HepG2 (cell line): ENCODE results near the gene FCMR. TPM values are rescaled to one million over a fixed set of nuclear protein-coding genes. Genes with fewer than 3 reads are reported as not detected.
A peak's percentile ranks its signal among the peaks of the same experiment; 100 is the strongest.

Experiments used
- CBX5 ChIP-seq: sonication (generic); formaldehyde crosslinking; IDR thresholded peaks from 2 replicates; pipeline ENCODE4 v1.4.0; 2020; ENCODE audit warnings: missing genetic modification reagents, borderline replicate concordance
- EZH2 ChIP-seq: conservative IDR thresholded peaks from 2 replicates; pipeline ENCODE4 v1.6.1; 2012; ENCODE audit warnings: mild to moderate bottlenecking, low read depth, low read length, moderate library complexity
- FOXA3 ChIP-seq: IDR thresholded peaks from 2 replicates; pipeline ENCODE4 v1.6.1; 2016; ENCODE audit warnings: missing genetic modification reagents, missing compliant biosample characterization
- PLRG1 ChIP-seq: fragments of 450-650 bp; conservative IDR thresholded peaks from 2 replicates; pipeline ENCODE4 v1.6.1; 2016
- SPEN ChIP-seq: sonication (generic); formaldehyde crosslinking; IDR thresholded peaks from 2 replicates; pipeline ENCODE4 v1.5.1; 2020; ENCODE audit warnings: low read depth, mild to moderate bottlenecking, missing genetic modification reagents
- ZMYM4 ChIP-seq: sonication (generic); formaldehyde crosslinking; IDR thresholded peaks from 2 replicates; pipeline ENCODE4 v1.8.1; 2023; ENCODE audit warnings: mild to moderate bottlenecking, missing genetic modification reagents
- ZNF34 ChIP-seq: sonication (generic); formaldehyde crosslinking; IDR thresholded peaks from 2 replicates; pipeline ENCODE4 v1.4.0; 2020; ENCODE audit warnings: mild to moderate bottlenecking, missing genetic modification reagents, borderline replicate concordance
- ZNF672 ChIP-seq: sonication (generic); formaldehyde crosslinking; IDR thresholded peaks from 2 replicates; pipeline ENCODE4 v1.8.1; 2022; ENCODE audit warnings: missing genetic modification reagents
- polyA plus RNA-seq, 8 experiments: library from polyadenylated mRNA; depleted of rRNA in 3 of 8; stranded (reverse) in 7 of 8; unstranded in 1 of 8; fragments of >200 nt; fragmentation: Illumina TruSeq in 4 of 8; extraction: Trizol in 4 of 8; gene quantifications; 2 replicates each; pipeline versions ENCODE4 v1.2.1 to v1.2.3, GENCODE V29; 2011 to 2016; ENCODE audit warnings: low read depth in 4 of 8, missing spikeins in 1 of 8, mixed read lengths in 1 of 8; ENCODE audit not compliant: insufficient read depth in 1 of 8
- total RNA-seq, 5 experiments: library from RNA; depleted of rRNA; stranded (reverse); fragments of >200 nt; fragmentation: Illumina TruSeq; extraction: Trizol; gene quantifications; 2 replicates each; pipeline ENCODE4 v1.2.3, GENCODE V29; 2016; ENCODE audit warnings: low read depth in 1 of 5
- TF ChIP-seq, protein P1 (sequence below): sonication (generic); formaldehyde crosslinking; IDR thresholded peaks from 2 replicates; pipeline ENCODE4 v1.4.0; 2020; ENCODE audit warnings: mild to moderate bottlenecking, missing genetic modification reagents
- TF ChIP-seq, protein P2 (sequence below): sonication (generic); formaldehyde crosslinking; IDR thresholded peaks from 2 replicates; pipeline ENCODE4 v1.8.0; 2022; ENCODE audit warnings: mild to moderate bottlenecking, missing genetic modification reagents, borderline replicate concordance
- TF ChIP-seq, protein P3 (sequence below): sonication (generic); formaldehyde crosslinking; IDR thresholded peaks from 2 replicates; pipeline ENCODE4 v1.8.1; 2023; ENCODE audit warnings: mild to moderate bottlenecking, missing genetic modification reagents
- TF ChIP-seq, protein P4 (sequence below): sonication (generic); formaldehyde crosslinking; IDR thresholded peaks from 2 replicates; pipeline ENCODE4 v1.4.0; 2020; ENCODE audit warnings: missing genetic modification reagents, borderline replicate concordance
- TF ChIP-seq, protein P5 (sequence below): IDR thresholded peaks from 2 replicates; pipeline ENCODE4 v1.6.1; 2016
- TF ChIP-seq, protein P6 (sequence below): sonication (generic); formaldehyde crosslinking; IDR thresholded peaks from 2 replicates; pipeline ENCODE4 v1.8.1; 2023; ENCODE audit warnings: mild to moderate bottlenecking, moderate library complexity, missing genetic modification reagents
- TF ChIP-seq, protein P7 (sequence below): sonication (generic); formaldehyde crosslinking; IDR thresholded peaks from 2 replicates; pipeline ENCODE4 v1.8.1; 2023; ENCODE audit warnings: mild to moderate bottlenecking, missing genetic modification reagents

The FCMR gene
- total and polyA plus RNA-seq, 2 of the 13 experiments (the other 11 are each of a cell fraction or from before 2014, with no cell fraction given): not detected

DNA sequence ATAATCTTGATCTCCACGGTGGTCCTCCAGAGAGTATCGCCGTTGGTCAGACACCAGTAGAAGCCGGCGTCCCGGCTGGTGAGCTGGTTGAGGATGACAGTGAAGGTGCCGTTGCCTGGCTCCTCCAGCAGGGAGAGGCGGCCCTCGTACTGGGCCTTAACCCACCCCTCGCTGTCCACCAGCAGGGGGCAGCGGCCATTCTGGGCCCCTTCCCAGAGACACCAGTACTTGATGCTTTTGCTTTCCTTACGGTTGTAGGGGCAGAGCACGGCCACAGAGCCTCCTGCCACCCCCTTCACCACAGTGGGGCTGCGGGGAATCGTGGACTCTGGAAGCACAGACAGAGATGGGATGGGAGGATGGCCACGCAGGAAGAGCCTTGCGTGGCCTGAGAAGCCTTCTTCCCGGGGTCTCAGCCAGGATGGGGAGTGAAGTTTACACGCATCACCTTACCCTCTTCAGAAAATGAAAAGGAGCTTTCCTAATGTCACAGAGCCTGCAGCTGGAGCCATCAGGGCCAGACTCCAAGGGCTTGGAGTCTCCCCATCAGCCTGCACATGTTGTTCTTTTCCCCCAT is 13.8 kb upstream of the FCMR start (continued):
- TF ChIP-seq, protein P1, sequence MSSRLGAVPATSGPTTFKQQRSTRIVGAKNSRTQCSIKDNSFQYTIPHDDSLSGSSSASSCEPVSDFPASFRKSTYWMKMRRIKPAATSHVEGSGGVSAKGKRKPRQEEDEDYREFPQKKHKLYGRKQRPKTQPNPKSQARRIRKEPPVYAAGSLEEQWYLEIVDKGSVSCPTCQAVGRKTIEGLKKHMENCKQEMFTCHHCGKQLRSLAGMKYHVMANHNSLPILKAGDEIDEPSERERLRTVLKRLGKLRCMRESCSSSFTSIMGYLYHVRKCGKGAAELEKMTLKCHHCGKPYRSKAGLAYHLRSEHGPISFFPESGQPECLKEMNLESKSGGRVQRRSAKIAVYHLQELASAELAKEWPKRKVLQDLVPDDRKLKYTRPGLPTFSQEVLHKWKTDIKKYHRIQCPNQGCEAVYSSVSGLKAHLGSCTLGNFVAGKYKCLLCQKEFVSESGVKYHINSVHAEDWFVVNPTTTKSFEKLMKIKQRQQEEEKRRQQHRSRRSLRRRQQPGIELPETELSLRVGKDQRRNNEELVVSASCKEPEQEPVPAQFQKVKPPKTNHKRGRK: no peak
- TF ChIP-seq, protein P2, sequence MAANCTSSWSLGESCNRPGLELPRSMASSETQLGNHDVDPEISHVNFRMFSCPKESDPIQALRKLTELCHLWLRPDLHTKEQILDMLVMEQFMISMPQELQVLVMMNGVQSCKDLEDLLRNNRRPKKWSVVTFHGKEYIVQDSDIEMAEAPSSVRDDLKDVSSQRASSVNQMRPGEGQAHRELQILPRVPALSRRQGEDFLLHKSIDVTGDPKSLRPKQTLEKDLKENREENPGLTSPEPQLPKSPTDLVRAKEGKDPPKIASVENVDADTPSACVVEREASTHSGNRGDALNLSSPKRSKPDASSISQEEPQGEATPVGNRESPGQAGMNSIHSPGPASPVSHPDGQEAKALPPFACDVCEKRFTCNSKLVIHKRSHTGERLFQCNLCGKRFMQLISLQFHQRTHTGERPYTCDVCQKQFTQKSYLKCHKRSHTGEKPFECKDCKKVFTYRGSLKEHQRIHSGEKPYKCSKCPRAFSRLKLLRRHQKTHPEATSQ (CRISPR knock-in tag): no peak
- TF ChIP-seq ZNF34 (no peak), CBX5 (CRISPR knock-in tag) (no peak; the same call in 1 of the 2 replicates), ZNF672 (no peak), EZH2 (no peak), FOXA3 (CRISPR knock-in tag) (peak; percentile 6; the same call in 1 of the 2 replicates), ZMYM4 (peak; percentile 54; the same call in 1 of the 2 replicates), SPEN (CRISPR knock-in tag) (peak; percentile 33; the same call in 1 of the 2 replicates), PLRG1 (no peak)
- TF ChIP-seq, protein P3, sequence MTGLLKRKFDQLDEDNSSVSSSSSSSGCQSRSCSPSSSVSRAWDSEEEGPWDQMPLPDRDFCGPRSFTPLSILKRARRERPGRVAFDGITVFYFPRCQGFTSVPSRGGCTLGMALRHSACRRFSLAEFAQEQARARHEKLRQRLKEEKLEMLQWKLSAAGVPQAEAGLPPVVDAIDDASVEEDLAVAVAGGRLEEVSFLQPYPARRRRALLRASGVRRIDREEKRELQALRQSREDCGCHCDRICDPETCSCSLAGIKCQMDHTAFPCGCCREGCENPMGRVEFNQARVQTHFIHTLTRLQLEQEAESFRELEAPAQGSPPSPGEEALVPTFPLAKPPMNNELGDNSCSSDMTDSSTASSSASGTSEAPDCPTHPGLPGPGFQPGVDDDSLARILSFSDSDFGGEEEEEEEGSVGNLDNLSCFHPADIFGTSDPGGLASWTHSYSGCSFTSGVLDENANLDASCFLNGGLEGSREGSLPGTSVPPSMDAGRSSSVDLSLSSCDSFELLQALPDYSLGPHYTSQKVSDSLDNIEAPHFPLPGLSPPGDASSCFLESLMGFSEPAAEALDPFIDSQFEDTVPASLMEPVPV (CRISPR knock-in tag): no peak
- TF ChIP-seq, protein P4, sequence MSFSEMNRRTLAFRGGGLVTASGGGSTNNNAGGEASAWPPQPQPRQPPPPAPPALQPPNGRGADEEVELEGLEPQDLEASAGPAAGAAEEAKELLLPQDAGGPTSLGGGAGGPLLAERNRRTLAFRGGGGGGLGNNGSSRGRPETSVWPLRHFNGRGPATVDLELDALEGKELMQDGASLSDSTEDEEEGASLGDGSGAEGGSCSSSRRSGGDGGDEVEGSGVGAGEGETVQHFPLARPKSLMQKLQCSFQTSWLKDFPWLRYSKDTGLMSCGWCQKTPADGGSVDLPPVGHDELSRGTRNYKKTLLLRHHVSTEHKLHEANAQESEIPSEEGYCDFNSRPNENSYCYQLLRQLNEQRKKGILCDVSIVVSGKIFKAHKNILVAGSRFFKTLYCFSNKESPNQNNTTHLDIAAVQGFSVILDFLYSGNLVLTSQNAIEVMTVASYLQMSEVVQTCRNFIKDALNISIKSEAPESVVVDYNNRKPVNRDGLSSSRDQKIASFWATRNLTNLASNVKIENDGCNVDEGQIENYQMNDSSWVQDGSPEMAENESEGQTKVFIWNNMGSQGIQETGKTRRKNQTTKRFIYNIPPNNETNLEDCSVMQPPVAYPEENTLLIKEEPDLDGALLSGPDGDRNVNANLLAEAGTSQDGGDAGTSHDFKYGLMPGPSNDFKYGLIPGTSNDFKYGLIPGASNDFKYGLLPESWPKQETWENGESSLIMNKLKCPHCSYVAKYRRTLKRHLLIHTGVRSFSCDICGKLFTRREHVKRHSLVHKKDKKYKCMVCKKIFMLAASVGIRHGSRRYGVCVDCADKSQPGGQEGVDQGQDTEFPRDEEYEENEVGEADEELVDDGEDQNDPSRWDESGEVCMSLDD (CRISPR knock-in tag): no peak
- TF ChIP-seq, protein P5, sequence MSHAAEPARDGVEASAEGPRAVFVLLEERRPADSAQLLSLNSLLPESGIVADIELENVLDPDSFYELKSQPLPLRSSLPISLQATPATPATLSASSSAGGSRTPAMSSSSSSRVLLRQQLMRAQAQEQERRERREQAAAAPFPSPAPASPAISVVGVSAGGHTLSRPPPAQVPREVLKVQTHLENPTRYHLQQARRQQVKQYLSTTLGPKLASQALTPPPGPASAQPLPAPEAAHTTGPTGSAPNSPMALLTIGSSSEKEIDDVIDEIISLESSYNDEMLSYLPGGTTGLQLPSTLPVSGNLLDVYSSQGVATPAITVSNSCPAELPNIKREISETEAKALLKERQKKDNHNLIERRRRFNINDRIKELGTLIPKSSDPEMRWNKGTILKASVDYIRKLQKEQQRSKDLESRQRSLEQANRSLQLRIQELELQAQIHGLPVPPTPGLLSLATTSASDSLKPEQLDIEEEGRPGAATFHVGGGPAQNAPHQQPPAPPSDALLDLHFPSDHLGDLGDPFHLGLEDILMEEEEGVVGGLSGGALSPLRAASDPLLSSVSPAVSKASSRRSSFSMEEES: no peak
- TF ChIP-seq, protein P6, sequence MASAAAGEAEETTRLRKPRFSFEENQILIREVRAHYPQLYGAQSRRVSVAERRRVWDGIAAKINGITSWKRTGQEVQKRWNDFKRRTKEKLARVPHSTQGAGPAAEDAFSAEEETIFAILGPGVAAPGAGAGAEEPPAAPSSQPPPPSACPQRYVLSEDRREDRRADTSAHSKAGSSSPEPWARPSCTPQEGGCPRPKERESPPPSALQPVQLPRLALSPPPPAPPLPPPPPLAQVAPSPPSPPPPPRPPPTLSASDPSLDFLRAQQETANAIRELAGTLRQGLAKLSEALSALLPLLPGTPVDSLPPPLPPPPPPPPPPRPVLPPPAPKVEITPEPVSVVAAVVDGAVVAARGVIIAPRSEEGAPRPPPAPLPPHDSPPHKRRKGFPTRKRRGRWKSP (CRISPR knock-in tag): no peak
- TF ChIP-seq, protein P7, sequence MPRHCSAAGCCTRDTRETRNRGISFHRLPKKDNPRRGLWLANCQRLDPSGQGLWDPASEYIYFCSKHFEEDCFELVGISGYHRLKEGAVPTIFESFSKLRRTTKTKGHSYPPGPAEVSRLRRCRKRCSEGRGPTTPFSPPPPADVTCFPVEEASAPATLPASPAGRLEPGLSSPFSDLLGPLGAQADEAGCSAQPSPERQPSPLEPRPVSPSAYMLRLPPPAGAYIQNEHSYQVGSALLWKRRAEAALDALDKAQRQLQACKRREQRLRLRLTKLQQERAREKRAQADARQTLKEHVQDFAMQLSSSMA: no peak
